GM06990 (cell line): ENCODE data around the gene MMP11.

Experiments used
- DNase-seq: peaks from one replicate; pipeline ENCODE4 v3.0.0-alpha.2; 2011; ENCODE audit not compliant: insufficient read length; ENCODE audit errors: extremely low read depth
- H3K27me3 ChIP-seq: replicated peaks from 2 replicates; pipeline ENCODE4 v1.6.0; 2011; ENCODE audit warnings: low read length; ENCODE audit not compliant: control insufficient read depth, insufficient read depth
- H3K36me3 ChIP-seq: 2 replicates; pipeline ENCODE4 v1.5.1; 2011; ENCODE audit warnings: low read length; ENCODE audit not compliant: control insufficient read depth, insufficient read depth
- H3K4me3 ChIP-seq: replicated peaks from 2 replicates; pipeline ENCODE4 v1.5.1; 2011; ENCODE audit warnings: low read depth, mild to moderate bottlenecking, control low read depth, low read length
- CTCF ChIP-seq: IDR thresholded peaks from 2 replicates; pipeline ENCODE4 v1.5.1; 2011; ENCODE audit warnings: low read length, control low read depth, mild to moderate bottlenecking, inconsistent platforms; ENCODE audit not compliant: insufficient read depth, poor library complexity, severe bottlenecking

The MMP11 gene

GRCh38 chr22:23815541-23816155, 43.0 kb downstream of the MMP11 start:
- no peak for TF ChIP-seq CTCF
- H3K36me3 ChIP-seq = peaks cover 20% of the 10 kb centered on the region
- H3K4me3 ChIP-seq = no peak overlapping the region

GRCh38 chr22:23816156-23816976, 43.7 kb downstream of the MMP11 start:
- no peaks in the 10 kb centered on the region for H3K27me3 ChIP-seq
- no peak for DNase-seq
- peaks cover 25% of the 10 kb centered on the region for H3K36me3 ChIP-seq
- H3K4me3 ChIP-seq = no peak overlapping the region
- no peak for TF ChIP-seq CTCF

More at GRCh38 chr22:23815541-23816155, 43.0 kb downstream of the MMP11 start:
- DNase-seq = no peak
- no peaks in the 10 kb centered on the region for H3K27me3 ChIP-seq

- no peaks in the 10 kb centered on the region for H3K27me3 ChIP-seq
- DNase-seq = no peak
- peaks cover 30% of the 10 kb centered on the region for H3K36me3 ChIP-seq
- no peak overlapping the region for H3K4me3 ChIP-seq
- no peak for TF ChIP-seq CTCF
Measured at GRCh38 chr22:23817146-23817545, 44.5 kb downstream of the MMP11 start.

GRCh38 chr22:23818541-23818940, 45.9 kb downstream of the MMP11 start:
- H3K27me3 ChIP-seq = no peaks in the 10 kb centered on the region
- no peak for DNase-seq
- H3K4me3 ChIP-seq = no peak overlapping the region
- TF ChIP-seq CTCF = no peak
- H3K36me3 ChIP-seq = peaks cover 38% of the 10 kb centered on the region

- Histone ChIP-seq H3K36me3 (peaks cover 54% of the 10 kb centered on the region), H3K4me3 (no peak overlapping the region), H3K27me3 (no peaks in the 10 kb centered on the region)
- no peak for TF ChIP-seq CTCF
- no peak for DNase-seq
Measured at GRCh38 chr22:23820748-23821211, 48.1 kb downstream of the MMP11 start.
